GM19328 (cell line): ENCODE data around the gene NEAT1.

Experiments
- ATAC-seq: cut with Tn5 transposase; IDR thresholded peaks from one replicate; pipeline ENCODE4 v1.9.1; 2021; ENCODE audit warnings: mild to moderate bottlenecking, moderate library complexity; ENCODE audit not compliant: unreplicated experiment

The NEAT1 gene

GRCh38 chr11:65433657-65434056 is 11.1 kb downstream of the NEAT1 start:
- no peak for ATAC-seq

GRCh38 chr11:65434057-65434666 is 11.6 kb downstream of the NEAT1 start:
- no peak for ATAC-seq

GRCh38 chr11:65434667-65435410 is 12.2 kb downstream of the NEAT1 start:
- no peak for ATAC-seq

GRCh38 chr11:65435411-65435931 is 12.9 kb downstream of the NEAT1 start:
- no peak for ATAC-seq

- ATAC-seq: no peak
Observed at GRCh38 chr11:65435981-65436411, 13.4 kb downstream of the NEAT1 start.

GRCh38 chr11:65436412-65437032 is 13.9 kb downstream of the NEAT1 start:
- ATAC-seq: no peak

GRCh38 chr11:65437436-65438227 is 15.0 kb downstream of the NEAT1 start:
- ATAC-seq: no peak

GRCh38 chr11:65438257-65439151 is 15.9 kb downstream of the NEAT1 start:
- ATAC-seq: no peak

- no peak for ATAC-seq
Observed at GRCh38 chr11:65439331-65440181, 17.0 kb downstream of the NEAT1 start.

- ATAC-seq: no peak
Observed at GRCh38 chr11:65440831-65441499, 18.4 kb downstream of the NEAT1 start.

- no peak for ATAC-seq
Observed at GRCh38 chr11:65442842-65443331, 20.3 kb downstream of the NEAT1 start.

GRCh38 chr11:65444314-65445051 is 21.9 kb downstream of the NEAT1 start:
- no peak for ATAC-seq

GRCh38 chr11:65445101-65445603 is 22.6 kb downstream of the NEAT1 start:
- ATAC-seq: no peak

GRCh38 chr11:65445604-65446445 is 23.2 kb downstream of the NEAT1 start:
- ATAC-seq: no peak

GRCh38 chr11:65446446-65447277 is 24.1 kb downstream of the NEAT1 start:
- ATAC-seq: no peak

- ATAC-seq: no peak
Observed at GRCh38 chr11:65448074-65448417, 25.4 kb downstream of the NEAT1 start.
